ENCODE measurements around the gene SLC24A3.

DNA sequence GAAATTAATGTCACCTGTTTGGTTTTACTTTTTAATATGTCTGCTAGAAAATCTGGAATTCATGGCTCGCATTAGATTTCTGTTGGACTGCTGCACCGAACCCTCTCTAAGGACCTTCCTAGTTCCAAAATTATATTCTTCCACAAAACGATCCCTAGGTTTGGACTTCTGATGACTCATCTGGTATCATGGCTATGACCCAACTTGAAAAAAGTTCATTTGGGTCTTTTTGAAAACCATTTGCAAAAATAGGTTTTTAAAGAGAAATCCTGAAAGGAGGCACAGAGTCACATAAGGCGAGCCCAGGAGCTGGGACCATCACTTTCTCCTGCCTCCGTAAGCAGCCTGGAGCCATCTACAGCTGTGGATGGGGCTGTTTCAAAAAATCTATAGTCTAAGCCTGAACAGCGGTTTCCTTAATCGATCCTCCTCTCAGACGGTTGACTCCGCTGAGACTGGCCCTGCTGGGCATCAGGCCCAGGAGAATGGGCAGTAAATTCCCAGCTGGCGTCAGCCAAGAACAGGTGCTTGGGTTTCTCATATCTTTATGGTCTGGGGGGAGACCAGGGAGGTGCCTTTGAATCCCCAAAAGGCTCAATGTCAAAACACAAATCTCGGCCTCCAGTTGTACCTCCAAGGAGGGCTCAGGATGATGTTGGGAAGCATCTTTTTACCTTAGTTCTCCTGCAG is 44.6 kb downstream of the SLC24A3 start:
- TF ChIP-seq EP300 (IDR thresholded peaks at IDR 0.05): no peak
- TF ChIP-seq, protein P1, sequence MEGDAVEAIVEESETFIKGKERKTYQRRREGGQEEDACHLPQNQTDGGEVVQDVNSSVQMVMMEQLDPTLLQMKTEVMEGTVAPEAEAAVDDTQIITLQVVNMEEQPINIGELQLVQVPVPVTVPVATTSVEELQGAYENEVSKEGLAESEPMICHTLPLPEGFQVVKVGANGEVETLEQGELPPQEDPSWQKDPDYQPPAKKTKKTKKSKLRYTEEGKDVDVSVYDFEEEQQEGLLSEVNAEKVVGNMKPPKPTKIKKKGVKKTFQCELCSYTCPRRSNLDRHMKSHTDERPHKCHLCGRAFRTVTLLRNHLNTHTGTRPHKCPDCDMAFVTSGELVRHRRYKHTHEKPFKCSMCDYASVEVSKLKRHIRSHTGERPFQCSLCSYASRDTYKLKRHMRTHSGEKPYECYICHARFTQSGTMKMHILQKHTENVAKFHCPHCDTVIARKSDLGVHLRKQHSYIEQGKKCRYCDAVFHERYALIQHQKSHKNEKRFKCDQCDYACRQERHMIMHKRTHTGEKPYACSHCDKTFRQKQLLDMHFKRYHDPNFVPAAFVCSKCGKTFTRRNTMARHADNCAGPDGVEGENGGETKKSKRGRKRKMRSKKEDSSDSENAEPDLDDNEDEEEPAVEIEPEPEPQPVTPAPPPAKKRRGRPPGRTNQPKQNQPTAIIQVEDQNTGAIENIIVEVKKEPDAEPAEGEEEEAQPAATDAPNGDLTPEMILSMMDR (IDR thresholded peaks at IDR 0.05): no peak
- TF ChIP-seq POLR2AphosphoS5 (IDR thresholded peaks at IDR 0.05): no peak

Data from upper lobe of left lung (tissue), 4 donors.